ENCODE data around the gene LIMS2. TPM values are rescaled to one million over a fixed set of nuclear protein-coding genes. Genes with fewer than 3 reads are reported as not detected.

The LIMS2 gene
- total and polyA plus RNA-seq, 2 donors (not counting 3 experiments of a cell fraction or from before 2014, with no cell fraction given) = 48.3 to 55.6 TPM

DNA sequence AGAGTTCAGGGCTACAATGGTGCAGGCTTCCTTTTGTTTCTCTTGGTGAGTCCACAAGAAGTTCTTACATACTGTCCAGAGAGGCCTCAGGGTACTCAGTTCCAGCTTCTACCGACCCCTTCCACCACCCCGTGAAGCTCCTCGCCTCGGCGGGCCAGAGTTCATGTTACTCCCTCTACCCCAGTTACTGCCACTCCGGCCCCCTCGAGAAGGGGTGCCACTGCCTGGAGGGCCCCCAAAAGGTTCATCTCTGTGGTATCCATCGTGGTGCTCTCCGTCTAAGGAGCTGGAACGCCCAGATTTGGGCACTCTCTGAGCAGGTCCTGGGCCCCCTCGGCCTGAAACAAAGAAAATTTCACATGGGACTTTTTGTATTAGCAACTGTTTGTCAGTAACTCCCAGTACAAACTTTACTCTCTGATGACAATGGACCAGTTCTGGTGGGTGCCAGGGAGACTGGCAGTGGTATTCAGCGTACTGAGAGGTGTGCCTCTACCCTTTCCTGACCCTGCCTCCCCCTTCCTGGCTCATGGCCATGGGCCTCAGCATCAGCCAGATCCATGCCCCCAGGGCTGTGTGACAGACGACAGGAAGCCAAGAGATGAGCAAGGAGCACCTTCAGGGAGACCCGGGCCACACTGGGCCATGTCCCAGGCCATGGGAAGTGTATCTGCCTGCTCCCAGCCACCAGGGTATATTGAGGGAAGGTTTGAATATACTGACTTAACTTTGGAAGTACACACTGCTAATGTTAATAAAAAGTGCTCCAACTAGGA lies 31.1 kb upstream of the LIMS2 start:
- Histone ChIP-seq H3K4me3 (replicated peaks in 1 of 3; ENCODE audit: insufficient read depth in 1 of 3, low read depth in 1 of 3, low read length in 3 of 3) (no peak overlapping the region), H3K79me2 (ENCODE audit: control insufficient read depth, insufficient read depth, low read length) (peaks cover 11% of the 10 kb centered on the region), H3K9me3 (replicated peaks; ENCODE audit: control insufficient read depth, insufficient read depth, low read length) (no peaks in the 10 kb centered on the region), H4K20me1 (replicated peaks; ENCODE audit: control insufficient read depth, extremely low read depth, insufficient read depth, low read length) (no peaks in the 10 kb centered on the region), H2AFZ (ENCODE audit: low read depth, low read length) (no peak overlapping the region), H3K9me1 (replicated peaks; ENCODE audit: control insufficient read depth, extremely low read depth, insufficient read depth, low read length) (no peaks in the 10 kb centered on the region), H3K4me2 (ENCODE audit: insufficient read depth, low read length) (no peak overlapping the region), H3K4me1 (ENCODE audit: control insufficient read depth, extremely low read depth, insufficient read depth, low read length) (peaks cover 12% of the 10 kb centered on the region), H3K27ac (ENCODE audit: insufficient read depth, low read depth, low read length) (no peak overlapping the region), H3K27me3 (ENCODE audit: control insufficient read depth in 2 of 2, insufficient read depth in 2 of 2, low read length in 2 of 2) (no peaks in the 10 kb centered on the region), H3K36me3 (ENCODE audit: control insufficient read depth in 2 of 2, extremely low read depth in 1 of 2, insufficient read depth in 2 of 2, low read length in 2 of 2) (peaks cover 8 to 24% of the 10 kb centered on the region in 2 experiments), H3K9ac (replicated peaks; ENCODE audit: extremely low read depth, insufficient read depth, low read length) (no peak overlapping the region)
- dilution Hi-C loops (cut with MboI; ENCODE audit: extremely low pct_ligation_motif_present, low sequenced_read_pairs) = no loop called here
- BruUV-seq (replicated peaks) = no TSS peak
- DNase-seq (ENCODE audit: low read depth, low spot score) (no peak), FAIRE-seq (no peak)
- no peak for TF ChIP-seq POLR2A (IDR thresholded peaks at IDR 0.05; ENCODE audit: low read depth, low read length)
- no peak for TF ChIP-seq JUN (IDR thresholded peaks at IDR 0.05; ENCODE audit: borderline replicate concordance, insufficient read depth, insufficient read length, low read depth)
- TF ChIP-seq POLR2AphosphoS5 (IDR thresholded peaks at IDR 0.05; ENCODE audit: insufficient read depth, low read depth, low read length) = no peak
- no peak for TF ChIP-seq EZH2 (IDR thresholded peaks at IDR 0.05; ENCODE audit: borderline replicate concordance, low read depth, low read length, severe bottlenecking)
- TF ChIP-seq GATA2 (IDR thresholded peaks at IDR 0.05; ENCODE audit: insufficient read depth, insufficient read length, low read depth, low read length) = no peak
- TF ChIP-seq, protein P1, sequence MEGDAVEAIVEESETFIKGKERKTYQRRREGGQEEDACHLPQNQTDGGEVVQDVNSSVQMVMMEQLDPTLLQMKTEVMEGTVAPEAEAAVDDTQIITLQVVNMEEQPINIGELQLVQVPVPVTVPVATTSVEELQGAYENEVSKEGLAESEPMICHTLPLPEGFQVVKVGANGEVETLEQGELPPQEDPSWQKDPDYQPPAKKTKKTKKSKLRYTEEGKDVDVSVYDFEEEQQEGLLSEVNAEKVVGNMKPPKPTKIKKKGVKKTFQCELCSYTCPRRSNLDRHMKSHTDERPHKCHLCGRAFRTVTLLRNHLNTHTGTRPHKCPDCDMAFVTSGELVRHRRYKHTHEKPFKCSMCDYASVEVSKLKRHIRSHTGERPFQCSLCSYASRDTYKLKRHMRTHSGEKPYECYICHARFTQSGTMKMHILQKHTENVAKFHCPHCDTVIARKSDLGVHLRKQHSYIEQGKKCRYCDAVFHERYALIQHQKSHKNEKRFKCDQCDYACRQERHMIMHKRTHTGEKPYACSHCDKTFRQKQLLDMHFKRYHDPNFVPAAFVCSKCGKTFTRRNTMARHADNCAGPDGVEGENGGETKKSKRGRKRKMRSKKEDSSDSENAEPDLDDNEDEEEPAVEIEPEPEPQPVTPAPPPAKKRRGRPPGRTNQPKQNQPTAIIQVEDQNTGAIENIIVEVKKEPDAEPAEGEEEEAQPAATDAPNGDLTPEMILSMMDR (IDR thresholded peaks at IDR 0.05; ENCODE audit: extremely low read depth in 1 of 2, insufficient read depth in 1 of 2, low read depth in 1 of 2, low read length in 2 of 2) = no peak
- no peak for TF ChIP-seq MYC (IDR thresholded peaks at IDR 0.05; ENCODE audit: low read depth, low read length)
- no peak for TF ChIP-seq FOS (IDR thresholded peaks at IDR 0.05; ENCODE audit: borderline replicate concordance, insufficient read depth, low read length)
- TF ChIP-seq, protein P2, sequence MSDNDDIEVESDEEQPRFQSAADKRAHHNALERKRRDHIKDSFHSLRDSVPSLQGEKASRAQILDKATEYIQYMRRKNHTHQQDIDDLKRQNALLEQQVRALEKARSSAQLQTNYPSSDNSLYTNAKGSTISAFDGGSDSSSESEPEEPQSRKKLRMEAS (IDR thresholded peaks at IDR 0.05; ENCODE audit: insufficient read depth, insufficient read length) = no peak
- POLR2A ChIA-PET = no interaction called here
- CTCF ChIA-PET = interaction anchor here (0.6 to 3.4 kb wide), 4 partner anchors 10 to 115 kb away, joined by 4 to 26 read pairs (median 9); no protein-coding TSS in a partner anchor
- intact Hi-C loops (cut with micrococcal nuclease) = no loop called here
